Measurements from ENCODE around the gene KRT15. TPM values are rescaled to one million over a fixed set of nuclear protein-coding genes. Genes with fewer than 3 reads are reported as not detected.

KRT15 gene
- total and polyA plus RNA-seq, 2 donors (not counting 1 experiment from before 2014, with no cell fraction given): not detected

- Histone ChIP-seq H3K27ac (ENCODE audit: low read length in 2 of 2) (no peak within 1 kb of the TSS), H3K4me3 (ENCODE audit: control extremely low read depth in 1 of 5, extremely low read depth in 1 of 5, insufficient read depth in 1 of 5, low read depth in 2 of 5, low read length in 4 of 5) (no peak within 1 kb of the TSS), H3K4me1 (ENCODE audit: control insufficient read depth in 2 of 2, insufficient read depth in 2 of 2, low read length in 2 of 2) (peaks cover 0 to 3% of the 10 kb centered on the region in 2 donors), H3K9ac (ENCODE audit: low read length) (no peak within 1 kb of the TSS), H2AFZ (ENCODE audit: insufficient read depth, low read depth, low read length, poor library complexity, severe bottlenecking) (no peak within 1 kb of the TSS), H3K79me2 (ENCODE audit: control insufficient read depth, insufficient read depth, low read length) (no peaks in the 10 kb centered on the region), H3K36me3 (replicated peaks in 1 of 2; ENCODE audit: control extremely low read depth in 1 of 2, control insufficient read depth in 1 of 2, extremely low read depth in 1 of 2, insufficient read depth in 2 of 2, low read length in 1 of 2) (no peaks in the 10 kb centered on the region), H3K4me2 (replicated peaks; ENCODE audit: low read depth, low read length, poor library complexity, severe bottlenecking) (no peak within 1 kb of the TSS), H3K27me3 (replicated peaks in 1 of 4; ENCODE audit: control extremely low read depth in 1 of 4, control insufficient read depth in 3 of 4, insufficient read depth in 4 of 4, low read length in 3 of 4) (no peaks in the 10 kb centered on the region), H4K20me1 (ENCODE audit: control insufficient read depth, insufficient read depth, low read length, poor library complexity, severe bottlenecking) (no peaks in the 10 kb centered on the region), H3K9me3 (ENCODE audit: control extremely low read depth in 1 of 3, control insufficient read depth in 2 of 3, insufficient read depth in 1 of 3, low read length in 2 of 3) (no peaks in the 10 kb centered on the region)
- ChIA-PET CTCF (no interaction called here), POLR2A (no interaction called here)
- Mint-ChIP-seq H3K4me3 (no peak within 1 kb of the TSS), H3K27ac (no peak within 1 kb of the TSS), H3K4me1 (peaks cover 3% of the 10 kb centered on the region), H3K27me3 (peaks cover 8% of the 10 kb centered on the region), H3K9me3 (ENCODE audit: insufficient read depth) (no peaks in the 10 kb centered on the region)
- 89% methylated on average over 16 of the region's 17 CpGs for whole genome bisulfite sequencing (ENCODE audit: insufficient coverage)
- ATAC-seq (ENCODE audit: low read depth) (no peak), DNase-seq (no peak)
- TF ChIP-seq, protein P1, sequence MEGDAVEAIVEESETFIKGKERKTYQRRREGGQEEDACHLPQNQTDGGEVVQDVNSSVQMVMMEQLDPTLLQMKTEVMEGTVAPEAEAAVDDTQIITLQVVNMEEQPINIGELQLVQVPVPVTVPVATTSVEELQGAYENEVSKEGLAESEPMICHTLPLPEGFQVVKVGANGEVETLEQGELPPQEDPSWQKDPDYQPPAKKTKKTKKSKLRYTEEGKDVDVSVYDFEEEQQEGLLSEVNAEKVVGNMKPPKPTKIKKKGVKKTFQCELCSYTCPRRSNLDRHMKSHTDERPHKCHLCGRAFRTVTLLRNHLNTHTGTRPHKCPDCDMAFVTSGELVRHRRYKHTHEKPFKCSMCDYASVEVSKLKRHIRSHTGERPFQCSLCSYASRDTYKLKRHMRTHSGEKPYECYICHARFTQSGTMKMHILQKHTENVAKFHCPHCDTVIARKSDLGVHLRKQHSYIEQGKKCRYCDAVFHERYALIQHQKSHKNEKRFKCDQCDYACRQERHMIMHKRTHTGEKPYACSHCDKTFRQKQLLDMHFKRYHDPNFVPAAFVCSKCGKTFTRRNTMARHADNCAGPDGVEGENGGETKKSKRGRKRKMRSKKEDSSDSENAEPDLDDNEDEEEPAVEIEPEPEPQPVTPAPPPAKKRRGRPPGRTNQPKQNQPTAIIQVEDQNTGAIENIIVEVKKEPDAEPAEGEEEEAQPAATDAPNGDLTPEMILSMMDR (IDR thresholded peaks at IDR 0.05): no peak
- TF ChIP-seq EZH2 (IDR thresholded peaks at IDR 0.05; ENCODE audit: borderline replicate concordance, insufficient read depth, low read depth, low read length, poor library complexity, severe bottlenecking): no peak
- intact Hi-C loops (cut with micrococcal nuclease): no loop called here
These were observed 13.5 kb downstream of the KRT15 start, which contains the start of gene KRT13 for GRCh38 chr17:41505007-41505808. Gene KRT13 (minus strand): TSS chr17:41505612. CDS start chr17:41505550, 62 bp downstream.

- Histone ChIP-seq H3K36me3 (replicated peaks in 1 of 2; ENCODE audit: control extremely low read depth in 1 of 2, control insufficient read depth in 1 of 2, extremely low read depth in 1 of 2, insufficient read depth in 2 of 2, low read length in 1 of 2) (no peaks in the 10 kb centered on the region), H2AFZ (ENCODE audit: insufficient read depth, low read depth, low read length, poor library complexity, severe bottlenecking) (no peak overlapping the region), H3K4me2 (replicated peaks; ENCODE audit: low read depth, low read length, poor library complexity, severe bottlenecking) (no peak overlapping the region), H3K27ac (ENCODE audit: low read length in 2 of 2) (no peak overlapping the region), H3K4me3 (ENCODE audit: control extremely low read depth in 1 of 5, extremely low read depth in 1 of 5, insufficient read depth in 1 of 5, low read depth in 2 of 5, low read length in 4 of 5) (no peak overlapping the region), H3K9me3 (ENCODE audit: control extremely low read depth in 1 of 3, control insufficient read depth in 2 of 3, insufficient read depth in 1 of 3, low read length in 2 of 3) (peaks cover 0 to 3% (median 0%) of the 10 kb centered on the region in 3 donors), H4K20me1 (ENCODE audit: control insufficient read depth, insufficient read depth, low read length, poor library complexity, severe bottlenecking) (no peaks in the 10 kb centered on the region), H3K27me3 (replicated peaks in 1 of 4; ENCODE audit: control extremely low read depth in 1 of 4, control insufficient read depth in 3 of 4, insufficient read depth in 4 of 4, low read length in 3 of 4) (peaks cover 0 to 3% (median 0%) of the 10 kb centered on the region in 4 experiments), H3K79me2 (ENCODE audit: control insufficient read depth, insufficient read depth, low read length) (no peaks in the 10 kb centered on the region), H3K9ac (ENCODE audit: low read length) (no peak overlapping the region), H3K4me1 (ENCODE audit: control insufficient read depth in 2 of 2, insufficient read depth in 2 of 2, low read length in 2 of 2) (peaks cover 0 to 3% of the 10 kb centered on the region in 2 donors)
- no peak overlapping the region for H3K4me3 Mint-ChIP-seq
- intact Hi-C loops (cut with micrococcal nuclease): no loop called here
- CTCF ChIA-PET: no interaction called here
- H3K9me3 Mint-ChIP-seq (ENCODE audit: insufficient read depth): no peaks in the 10 kb centered on the region
- POLR2A ChIA-PET: no interaction called here
- peaks cover 3% of the 10 kb centered on the region for H3K4me1 Mint-ChIP-seq
- H3K27ac Mint-ChIP-seq: no peak overlapping the region
- no peak for TF ChIP-seq EZH2 (IDR thresholded peaks at IDR 0.05; ENCODE audit: borderline replicate concordance, insufficient read depth, low read depth, low read length, poor library complexity, severe bottlenecking)
- no peak for ATAC-seq (ENCODE audit: low read depth)
- H3K27me3 Mint-ChIP-seq: peaks cover 16% of the 10 kb centered on the region
- 77% methylated on average over 3 of the region's 8 CpGs for WGBS (ENCODE audit: insufficient coverage)
- DNase-seq: no peak
These were observed 14.3 kb downstream of the KRT15 start for GRCh38 chr17:41504246-41504977.

Measured in B cell (primary cell).